ENCODE results near the gene DYNLT2.

The DYNLT2 gene

DNA sequence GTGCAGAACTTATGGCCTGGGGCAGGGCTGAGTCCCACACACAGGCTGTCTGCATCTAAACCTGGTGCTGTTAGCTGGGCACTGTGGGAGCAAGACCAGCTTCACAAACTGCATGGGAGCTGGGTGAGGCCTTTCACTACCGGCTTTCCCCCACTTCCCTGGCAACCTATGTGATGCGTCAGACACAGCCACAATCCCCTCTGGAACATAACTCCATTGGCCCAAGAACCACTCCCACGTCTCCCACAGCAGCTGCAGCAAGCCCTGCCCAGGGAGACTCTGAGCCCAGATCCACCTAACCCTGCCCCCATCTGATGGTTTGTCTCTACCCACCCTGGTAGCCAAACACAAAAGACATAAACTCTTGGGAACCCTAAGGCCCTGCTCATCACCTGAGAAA lies 58.9 kb downstream of the DYNLT2 start:
- DNase-seq = no peak

DNA sequence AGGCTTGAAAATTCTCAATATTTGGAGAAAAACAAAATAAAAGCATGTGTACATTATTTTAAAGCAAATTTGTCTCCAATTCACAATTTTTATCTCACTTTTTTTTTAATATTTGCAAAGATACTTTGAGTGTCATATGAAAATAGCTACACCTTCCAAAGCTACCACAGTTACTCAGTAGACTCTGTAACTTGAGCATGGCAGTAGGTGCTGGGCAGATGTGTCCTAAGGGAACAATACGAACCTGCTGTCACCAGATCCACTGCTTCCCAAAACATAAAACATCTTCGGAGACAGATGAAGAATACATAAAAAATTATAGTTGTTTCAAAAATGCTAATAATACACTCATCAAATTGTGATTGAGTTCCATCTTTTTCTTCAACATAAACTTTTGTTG lies 60.1 kb downstream of the DYNLT2 start:
- DNase-seq = no peak

All from KG1 (cell line).